ENCODE results near the gene SPPL2A. TPM values are rescaled to one million over a fixed set of nuclear protein-coding genes. Genes with fewer than 3 reads are reported as not detected.

Gene SPPL2A
- total and polyA plus RNA-seq, 2 of the 13 experiments (the other 11 are each of a cell fraction or from before 2014, with no cell fraction given): 80.5 to 105 TPM

GRCh38 chr15:50765195-50765967 is at the start of gene SPPL2A (continued):
- TF ChIP-seq ZBTB40 (IDR thresholded peaks at IDR 0.05) (no peak), ZBTB40 (CRISPR knock-in tag; IDR thresholded peaks at IDR 0.05) (peak; percentile 50; the same call in 1 of the 2 replicates), ZNF276 (CRISPR knock-in tag; IDR thresholded peaks at IDR 0.05; ENCODE audit: low read depth) (0 out of 2 replicates have a peak, but pooled peaks have one; percentile 24), KLF11 (CRISPR knock-in tag; IDR thresholded peaks at IDR 0.05) (no peak), ZNF414 (CRISPR knock-in tag; IDR thresholded peaks at IDR 0.05) (no peak; the same call in 1 of the 2 replicates), ZNF878 (CRISPR knock-in tag; IDR thresholded peaks at IDR 0.05) (0 out of 2 replicates have a peak, but pooled peaks have one; percentile 8), TGIF2 (CRISPR knock-in tag; IDR thresholded peaks at IDR 0.05) (peak; percentile 67; the same call in 1 of the 2 replicates), IRX3 (CRISPR knock-in tag; IDR thresholded peaks at IDR 0.05; ENCODE audit: borderline replicate concordance, low read depth) (0 out of 2 replicates have a peak, but pooled peaks have one; percentile 61), SIX4 (CRISPR knock-in tag; IDR thresholded peaks at IDR 0.05) (no peak), AHDC1 (CRISPR knock-in tag; IDR thresholded peaks at IDR 0.05; ENCODE audit: borderline replicate concordance) (peak; percentile 31; the same call in 1 of the 2 replicates)

Data from HepG2 (cell line).